ENCODE data around the gene CARS1. TPM values are rescaled to one million over a fixed set of nuclear protein-coding genes. Genes with fewer than 3 reads are reported as not detected.

The CARS1 gene
- 68.2 and 87.6 TPM in 2 replicates for total RNA-seq

DNA sequence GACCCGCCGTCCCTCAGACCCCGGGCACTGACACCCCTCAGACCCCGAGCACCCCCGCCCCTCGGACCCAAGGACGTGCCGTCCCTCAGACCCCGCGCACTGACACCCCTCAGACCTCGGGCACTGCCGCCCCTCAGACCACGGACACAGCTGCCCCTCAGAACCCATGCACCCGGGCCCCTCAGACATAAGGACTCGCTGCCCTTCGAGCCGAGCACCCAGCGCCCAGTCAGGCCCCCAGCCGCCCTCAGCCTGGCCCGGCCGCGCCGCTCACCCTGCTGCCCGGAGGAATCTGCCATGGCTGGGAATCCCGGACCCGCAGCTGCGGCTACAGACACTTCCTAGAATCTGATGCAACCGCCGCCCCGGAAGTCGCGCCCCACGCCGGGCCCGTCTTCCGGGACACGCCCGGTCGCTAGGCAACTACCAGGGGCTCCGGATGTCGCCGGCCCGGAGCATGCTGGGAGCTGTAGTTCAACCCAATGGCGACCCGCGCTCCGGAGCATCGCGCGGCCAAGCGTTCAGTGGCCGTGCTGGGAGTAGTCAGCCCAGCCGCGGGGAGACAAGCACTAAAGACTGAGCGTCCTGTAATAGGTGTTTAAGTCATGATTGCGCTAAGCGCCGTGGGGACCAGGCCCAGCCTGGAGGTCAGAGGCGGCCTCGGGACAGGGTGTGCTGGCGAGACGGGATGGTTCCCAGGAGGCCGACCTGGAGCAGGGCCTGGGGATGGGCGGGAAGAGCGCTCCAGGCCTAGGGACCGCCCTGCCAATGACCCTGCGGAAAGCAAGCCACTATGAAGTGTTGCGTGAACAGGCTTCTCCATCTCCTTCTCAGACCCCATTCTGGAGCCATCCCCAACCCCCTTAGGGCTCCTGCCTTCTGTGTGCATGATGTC is at the start of gene CARS1:
Gene CARS1 (minus strand): TSS at position 355 of the 895 bp plus-strand sequence. CDS start 56 bp downstream, at position 299.
- peak within 1 kb of the TSS; percentile 87 for H3K4me3 ChIP-seq (ENCODE audit: low read depth, low read length)
- TF ChIP-seq, protein P1, sequence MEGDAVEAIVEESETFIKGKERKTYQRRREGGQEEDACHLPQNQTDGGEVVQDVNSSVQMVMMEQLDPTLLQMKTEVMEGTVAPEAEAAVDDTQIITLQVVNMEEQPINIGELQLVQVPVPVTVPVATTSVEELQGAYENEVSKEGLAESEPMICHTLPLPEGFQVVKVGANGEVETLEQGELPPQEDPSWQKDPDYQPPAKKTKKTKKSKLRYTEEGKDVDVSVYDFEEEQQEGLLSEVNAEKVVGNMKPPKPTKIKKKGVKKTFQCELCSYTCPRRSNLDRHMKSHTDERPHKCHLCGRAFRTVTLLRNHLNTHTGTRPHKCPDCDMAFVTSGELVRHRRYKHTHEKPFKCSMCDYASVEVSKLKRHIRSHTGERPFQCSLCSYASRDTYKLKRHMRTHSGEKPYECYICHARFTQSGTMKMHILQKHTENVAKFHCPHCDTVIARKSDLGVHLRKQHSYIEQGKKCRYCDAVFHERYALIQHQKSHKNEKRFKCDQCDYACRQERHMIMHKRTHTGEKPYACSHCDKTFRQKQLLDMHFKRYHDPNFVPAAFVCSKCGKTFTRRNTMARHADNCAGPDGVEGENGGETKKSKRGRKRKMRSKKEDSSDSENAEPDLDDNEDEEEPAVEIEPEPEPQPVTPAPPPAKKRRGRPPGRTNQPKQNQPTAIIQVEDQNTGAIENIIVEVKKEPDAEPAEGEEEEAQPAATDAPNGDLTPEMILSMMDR (IDR thresholded peaks at IDR 0.05; ENCODE audit: insufficient read depth, low read depth, low read length) = no peak
- DNase-seq (ENCODE audit: low read depth) = peak; percentile 96

DNA sequence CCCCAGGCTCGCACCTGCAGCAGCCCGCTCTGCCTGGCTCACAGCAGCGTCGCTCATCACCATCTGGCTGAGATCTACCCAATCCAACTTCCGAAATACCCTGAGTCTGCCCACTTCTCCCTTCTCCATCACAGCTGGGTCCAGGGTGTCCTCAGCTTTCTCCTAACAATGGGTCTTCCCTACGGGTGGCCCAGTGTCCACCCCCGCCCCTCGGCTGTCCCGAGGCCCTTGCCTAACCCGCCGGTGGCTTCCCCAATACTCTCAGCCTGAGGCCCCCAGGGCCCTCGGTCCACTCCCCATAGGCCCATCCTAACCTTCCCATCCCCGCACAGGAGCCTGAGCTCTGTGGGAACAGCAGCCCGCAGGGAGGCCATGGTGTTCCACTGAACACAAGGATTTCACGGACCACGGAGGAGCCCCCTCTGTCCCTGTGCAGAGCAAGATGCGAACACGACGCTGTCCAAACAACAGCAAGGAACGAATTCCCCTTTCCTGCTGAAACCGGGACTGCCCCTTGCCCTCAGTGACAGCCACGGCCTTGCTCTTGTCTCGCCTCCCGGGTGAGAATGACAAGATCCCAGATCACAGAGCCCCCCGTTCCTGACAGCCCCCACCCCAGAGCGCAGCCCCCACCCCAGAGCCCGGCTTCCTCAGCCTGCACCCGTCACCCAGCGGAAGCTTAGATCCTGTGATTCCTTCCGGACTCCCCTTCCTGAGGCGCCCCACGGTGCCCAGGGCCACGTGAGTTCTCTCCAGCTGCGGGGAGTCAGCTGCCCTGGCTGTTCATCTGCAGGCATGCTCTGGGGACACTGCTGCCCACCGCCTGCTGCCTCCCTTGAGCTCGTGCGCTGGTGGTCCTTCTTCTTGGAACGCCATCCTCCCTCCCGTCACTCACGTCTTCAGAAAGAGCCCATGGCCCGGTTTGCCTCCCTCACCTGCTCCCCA is 48.8 kb upstream of the CARS1 start:
- no peak overlapping the region for H3K4me3 ChIP-seq (ENCODE audit: low read depth, low read length)
- DNase-seq (ENCODE audit: low read depth) = no peak
- TF ChIP-seq, protein P1 (IDR thresholded peaks at IDR 0.05; ENCODE audit: insufficient read depth, low read depth, low read length) = no peak

DNA sequence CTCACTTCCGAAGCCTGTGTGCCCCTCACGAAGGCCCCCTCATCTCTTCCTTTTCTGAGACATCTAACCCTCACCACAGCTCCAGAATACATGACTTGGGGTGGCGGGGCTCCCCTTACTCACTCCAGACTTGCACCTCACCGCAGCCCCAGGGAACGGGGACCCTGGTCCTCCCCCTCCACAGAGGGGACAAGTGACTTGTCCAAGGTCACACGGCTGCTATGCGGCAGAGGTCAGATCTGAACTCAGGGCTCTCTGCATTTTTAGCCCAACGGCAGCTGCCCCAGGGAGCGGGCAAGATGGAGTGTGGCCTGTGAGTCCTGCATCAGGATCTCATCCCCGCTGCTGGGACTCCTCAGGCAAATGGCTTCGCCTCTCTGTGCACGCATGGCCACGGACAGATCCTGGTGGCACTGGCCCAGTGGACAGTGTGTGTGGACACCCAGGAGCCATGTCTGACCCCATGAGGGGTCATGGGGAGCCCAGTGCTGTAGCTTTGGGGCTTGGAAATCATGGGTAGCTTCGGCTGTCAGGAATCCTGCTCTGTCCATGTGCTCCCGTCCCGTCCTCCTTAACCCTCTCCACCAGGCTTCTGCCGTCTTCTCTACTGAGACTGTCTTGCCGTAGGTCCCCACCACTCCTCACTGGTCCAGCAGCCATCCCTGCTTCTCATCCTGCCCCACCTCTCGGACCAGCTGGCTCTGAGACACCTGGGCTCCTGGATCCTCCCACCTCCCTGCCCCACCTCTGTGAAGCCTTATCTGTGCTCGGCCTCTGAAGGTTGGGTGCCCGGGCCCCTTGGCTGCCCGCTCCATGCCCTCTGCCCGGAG is 48.0 kb upstream of the CARS1 start:
- TF ChIP-seq, protein P1 (IDR thresholded peaks at IDR 0.05; ENCODE audit: insufficient read depth, low read depth, low read length) = no peak
- H3K4me3 ChIP-seq (ENCODE audit: low read depth, low read length) = no peak overlapping the region
- DNase-seq (ENCODE audit: low read depth) = no peak

DNA sequence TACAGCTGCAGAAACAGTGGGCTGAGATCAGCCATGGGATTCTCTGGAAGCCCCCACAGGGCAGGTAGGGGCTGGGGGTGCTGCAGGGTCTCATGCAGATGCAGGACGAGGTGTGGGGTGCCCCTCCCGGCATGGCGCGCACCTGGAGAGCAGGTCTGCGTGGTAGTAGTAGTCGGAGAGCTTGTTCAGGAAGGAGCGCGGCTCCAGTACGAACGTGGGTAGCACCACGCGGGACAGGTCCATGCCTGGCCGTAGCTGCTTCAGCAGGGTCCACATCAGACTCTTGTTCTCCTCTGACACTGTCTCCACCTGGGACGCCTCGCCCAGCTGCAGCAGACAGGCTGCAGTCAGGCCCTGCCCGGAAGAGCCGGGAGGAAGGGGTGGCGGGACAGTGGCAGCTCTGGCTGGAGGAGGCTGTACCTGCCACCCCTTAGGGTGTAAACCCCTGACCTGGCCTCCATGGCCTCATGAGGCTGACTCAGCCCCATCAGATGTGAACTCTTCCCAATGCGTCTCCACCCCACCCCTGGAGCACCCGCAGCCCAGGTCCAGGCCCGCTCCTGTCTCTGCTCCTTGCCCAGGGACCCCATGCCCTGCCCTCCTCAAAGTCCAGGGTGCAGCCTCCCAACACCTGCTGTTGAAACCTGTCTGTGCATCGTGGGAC is 47.0 kb upstream of the CARS1 start:
- no peak for DNase-seq (ENCODE audit: low read depth)
- no peak overlapping the region for H3K4me3 ChIP-seq (ENCODE audit: low read depth, low read length)
- TF ChIP-seq, protein P1 (IDR thresholded peaks at IDR 0.05; ENCODE audit: insufficient read depth, low read depth, low read length) = no peak

DNA sequence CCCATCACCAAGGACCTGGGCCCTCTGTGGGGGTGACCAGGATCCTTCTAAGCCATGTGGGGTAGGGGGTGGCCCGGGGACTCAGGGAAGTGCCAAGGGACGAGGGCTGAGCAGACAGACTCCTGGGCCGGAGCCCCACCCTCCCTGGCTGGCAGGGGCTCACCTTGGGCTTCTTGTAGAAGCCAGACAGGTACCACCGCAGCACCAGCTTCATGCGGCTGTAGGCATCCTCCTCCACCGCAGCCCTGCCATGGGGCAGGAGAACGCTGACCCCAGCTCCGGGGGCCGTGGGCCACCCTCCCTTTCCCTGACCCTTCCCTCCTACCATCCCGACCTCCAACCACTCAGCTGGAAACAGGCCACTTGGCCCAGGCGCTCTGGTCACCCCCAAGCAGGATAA is 45.9 kb upstream of the CARS1 start:
- H3K4me3 ChIP-seq (ENCODE audit: low read depth, low read length) = no peak overlapping the region
- no peak for DNase-seq (ENCODE audit: low read depth)
- TF ChIP-seq, protein P1 (IDR thresholded peaks at IDR 0.05; ENCODE audit: insufficient read depth, low read depth, low read length) = no peak

DNA sequence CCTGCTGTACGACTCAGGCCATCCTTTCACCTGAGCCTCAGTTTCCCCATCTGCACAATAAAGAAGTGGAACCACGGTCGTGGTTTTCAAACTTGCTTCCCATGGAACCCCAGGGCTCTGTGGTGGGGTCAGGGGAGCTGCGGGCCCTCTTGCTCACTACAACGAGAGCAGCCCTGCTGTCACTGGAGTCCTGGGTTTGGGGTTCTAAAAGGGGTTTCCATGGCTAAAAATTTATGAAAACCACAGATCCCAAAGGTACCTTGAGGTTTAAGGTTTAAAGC is 45.4 kb upstream of the CARS1 start:
- no peak overlapping the region for H3K4me3 ChIP-seq (ENCODE audit: low read depth, low read length)
- no peak for DNase-seq (ENCODE audit: low read depth)
- TF ChIP-seq, protein P1 (IDR thresholded peaks at IDR 0.05; ENCODE audit: insufficient read depth, low read depth, low read length) = no peak
